ENCODE data around the gene EPS8L2. TPM values are rescaled to one million over a fixed set of nuclear protein-coding genes. Genes with fewer than 3 reads are reported as not detected.
A peak's percentile ranks its signal among the peaks of the same experiment; 100 is the strongest.

EPS8L2 gene
- total and polyA plus RNA-seq, 9 of the 15 experiments (the other 6 are each of a cell fraction or from before 2014, with no cell fraction given), result 0.75 to 17.0 (median 3.7) TPM

GRCh38 chr11:765025-765801 lies 59.2 kb downstream of the EPS8L2 start (continued):
- TF ChIP-seq ZNF449 (CRISPR knock-in tag; IDR thresholded peaks at IDR 0.05) (no peak), MCM7 (IDR thresholded peaks at IDR 0.05) (no peak), MGA (IDR thresholded peaks at IDR 0.05) (no peak), PTBP1 (IDR thresholded peaks at IDR 0.05; ENCODE audit: low read depth, low read length) (no peak), CHD2 (IDR thresholded peaks at IDR 0.05; ENCODE audit: low read depth, low read length) (no peak), ZNF586 (CRISPR knock-in tag; conservative IDR thresholded peaks at IDR 0.05) (peak; percentile 28; the same call in 1 of the 2 replicates), FIP1L1 (IDR thresholded peaks at IDR 0.05; ENCODE audit: low read depth, low read length, poor library complexity, severe bottlenecking) (peak; percentile 26), KLF6 (CRISPR knock-in tag; IDR thresholded peaks at IDR 0.05; ENCODE audit: borderline replicate concordance) (no peak), NFIC (IDR thresholded peaks at IDR 0.05) (0 out of 2 replicates have a peak, but pooled peaks have one; percentile 7), HNRNPLL (IDR thresholded peaks at IDR 0.05; ENCODE audit: low read depth, low read length, poor library complexity, severe bottlenecking) (no peak), ZNF12 (CRISPR knock-in tag; IDR thresholded peaks at IDR 0.05) (no peak), RFX1 (IDR thresholded peaks at IDR 0.05) (no peak), CBX5 (IDR thresholded peaks at IDR 0.05; ENCODE audit: borderline replicate concordance, low read depth) (no peak), MTA3 (IDR thresholded peaks at IDR 0.05; ENCODE audit: borderline replicate concordance) (no peak), ZNF197 (CRISPR knock-in tag; IDR thresholded peaks at IDR 0.05; ENCODE audit: low read depth) (no peak), POLR2H (tag; IDR thresholded peaks at IDR 0.05; ENCODE audit: low read depth) (peak; percentile 24; the same call in 1 of the 2 replicates)
